Effector memory CD8-positive, alpha-beta T cell (primary cell): ENCODE data around the gene HOXC6.
A peak's percentile ranks its signal among the peaks of the same experiment; 100 is the strongest.

Experiments
- ATAC-seq: fragments of 150-1000 bp; cut with Tn5 transposase; replicated peaks from 2 replicates; pipeline ENCODE4 v1.10.0; 2021; ENCODE audit warnings: mild to moderate bottlenecking, moderate library complexity
- DNase-seq, 3 experiments: peaks; one replicate each; pipeline ENCODE4 v3.0.0; 2021
- H3K27ac Mint-ChIP-seq, 2 donors: one replicate each; pipeline ENCODE4 v1.8.0; 2022; ENCODE audit warnings: mild to moderate bottlenecking in 2 of 2, mixed read lengths in 2 of 2, moderate library complexity in 2 of 2
- H3K27me3 Mint-ChIP-seq, 2 donors: one replicate each; pipeline ENCODE4 v1.8.0; 2022; ENCODE audit warnings: mixed read lengths in 2 of 2
- H3K36me3 Mint-ChIP-seq: one replicate; pipeline ENCODE4 v1.8.0; 2022; ENCODE audit warnings: mild to moderate bottlenecking, moderate library complexity, mixed read lengths; ENCODE audit not compliant: insufficient read depth
- H3K4me1 Mint-ChIP-seq, 2 donors: one replicate each; pipeline ENCODE4 v1.8.0; 2022; ENCODE audit warnings: low read depth in 2 of 2, mixed read lengths in 2 of 2
- H3K4me3 Mint-ChIP-seq, 2 donors: one replicate each; pipeline ENCODE4 v1.8.0; 2022; ENCODE audit warnings: mild to moderate bottlenecking in 2 of 2, mixed read lengths in 2 of 2, moderate library complexity in 2 of 2
- H3K9me3 Mint-ChIP-seq, 2 donors: one replicate each; pipeline ENCODE4 v1.8.0; 2022; ENCODE audit warnings: mixed read lengths in 2 of 2

HOXC6 gene

GRCh38 chr12:54019091-54019811 is 9.0 kb upstream of the HOXC6 start:
- H3K9me3 Mint-ChIP-seq = no peaks in the 10 kb centered on the region
- H3K27ac Mint-ChIP-seq = no peak overlapping the region
- ATAC-seq = no peak
- peaks cover 7% of the 10 kb centered on the region for H3K36me3 Mint-ChIP-seq
- DNase-seq = no peak
- peak overlapping the region in 1 of 2 donors; percentile 2 for H3K4me3 Mint-ChIP-seq
- H3K4me1 Mint-ChIP-seq = peaks cover 13 to 20% of the 10 kb centered on the region in 2 donors
- H3K27me3 Mint-ChIP-seq = peaks cover 36 to 59% of the 10 kb centered on the region in 2 donors

- peak overlapping the region in 1 of 2 donors; percentile 2 for H3K4me3 Mint-ChIP-seq
- H3K9me3 Mint-ChIP-seq = no peaks in the 10 kb centered on the region
- DNase-seq (no peak), ATAC-seq (no peak)
- H3K4me1 Mint-ChIP-seq = peaks cover 13 to 14% of the 10 kb centered on the region in 2 donors
- peaks cover 5% of the 10 kb centered on the region for H3K36me3 Mint-ChIP-seq
- H3K27ac Mint-ChIP-seq = no peak overlapping the region
- H3K27me3 Mint-ChIP-seq = peaks cover 35 to 59% of the 10 kb centered on the region in 2 donors
Measured at GRCh38 chr12:54019924-54020590, 8.2 kb upstream of the HOXC6 start.

GRCh38 chr12:54020591-54021405 is 7.4 kb upstream of the HOXC6 start:
- H3K4me3 Mint-ChIP-seq = no peak overlapping the region
- H3K36me3 Mint-ChIP-seq = peaks cover 5% of the 10 kb centered on the region
- ATAC-seq (no peak), DNase-seq (no peak)
- H3K4me1 Mint-ChIP-seq = peaks cover 13 to 14% of the 10 kb centered on the region in 2 donors
- H3K27me3 Mint-ChIP-seq = peaks cover 36 to 60% of the 10 kb centered on the region in 2 donors
- H3K9me3 Mint-ChIP-seq = no peaks in the 10 kb centered on the region
- H3K27ac Mint-ChIP-seq = no peak overlapping the region

DNA sequence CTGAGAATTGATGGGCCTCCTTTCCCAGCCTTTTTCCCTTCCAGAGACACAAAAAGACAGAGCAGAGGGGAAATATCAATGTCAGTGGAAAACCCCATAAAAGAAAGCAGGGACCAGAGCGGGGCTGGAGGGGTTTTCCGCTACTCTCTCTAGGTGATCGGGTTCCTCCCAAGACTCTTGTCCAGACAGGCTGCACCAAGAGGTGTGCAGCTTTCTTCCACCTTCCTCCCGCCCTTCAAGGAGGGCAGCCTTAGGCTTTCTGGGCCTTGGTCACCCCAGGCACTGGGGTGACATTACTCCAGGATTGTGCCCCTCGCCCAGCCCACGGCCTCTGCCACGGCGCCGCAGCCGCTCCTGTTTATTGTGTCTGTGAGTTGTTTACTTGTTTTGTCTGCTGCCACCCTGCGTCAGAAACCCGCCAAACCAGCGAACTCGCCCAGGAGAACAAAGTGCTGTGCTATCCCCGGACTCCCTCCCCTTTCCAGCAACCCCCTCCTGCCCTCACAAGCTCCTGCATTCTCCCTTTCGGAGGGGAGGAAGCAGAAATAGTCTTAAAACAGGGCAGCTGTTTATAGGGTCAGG is 6.7 kb upstream of the HOXC6 start:
- no peak overlapping the region for H3K4me3 Mint-ChIP-seq
- ATAC-seq (no peak), DNase-seq (no peak)
- peaks cover 13 to 14% of the 10 kb centered on the region in 2 donors for H3K4me1 Mint-ChIP-seq
- H3K36me3 Mint-ChIP-seq = peaks cover 5% of the 10 kb centered on the region
- H3K27me3 Mint-ChIP-seq = peaks cover 43 to 68% of the 10 kb centered on the region in 2 donors
- H3K9me3 Mint-ChIP-seq = no peaks in the 10 kb centered on the region
- H3K27ac Mint-ChIP-seq = no peak overlapping the region

DNA sequence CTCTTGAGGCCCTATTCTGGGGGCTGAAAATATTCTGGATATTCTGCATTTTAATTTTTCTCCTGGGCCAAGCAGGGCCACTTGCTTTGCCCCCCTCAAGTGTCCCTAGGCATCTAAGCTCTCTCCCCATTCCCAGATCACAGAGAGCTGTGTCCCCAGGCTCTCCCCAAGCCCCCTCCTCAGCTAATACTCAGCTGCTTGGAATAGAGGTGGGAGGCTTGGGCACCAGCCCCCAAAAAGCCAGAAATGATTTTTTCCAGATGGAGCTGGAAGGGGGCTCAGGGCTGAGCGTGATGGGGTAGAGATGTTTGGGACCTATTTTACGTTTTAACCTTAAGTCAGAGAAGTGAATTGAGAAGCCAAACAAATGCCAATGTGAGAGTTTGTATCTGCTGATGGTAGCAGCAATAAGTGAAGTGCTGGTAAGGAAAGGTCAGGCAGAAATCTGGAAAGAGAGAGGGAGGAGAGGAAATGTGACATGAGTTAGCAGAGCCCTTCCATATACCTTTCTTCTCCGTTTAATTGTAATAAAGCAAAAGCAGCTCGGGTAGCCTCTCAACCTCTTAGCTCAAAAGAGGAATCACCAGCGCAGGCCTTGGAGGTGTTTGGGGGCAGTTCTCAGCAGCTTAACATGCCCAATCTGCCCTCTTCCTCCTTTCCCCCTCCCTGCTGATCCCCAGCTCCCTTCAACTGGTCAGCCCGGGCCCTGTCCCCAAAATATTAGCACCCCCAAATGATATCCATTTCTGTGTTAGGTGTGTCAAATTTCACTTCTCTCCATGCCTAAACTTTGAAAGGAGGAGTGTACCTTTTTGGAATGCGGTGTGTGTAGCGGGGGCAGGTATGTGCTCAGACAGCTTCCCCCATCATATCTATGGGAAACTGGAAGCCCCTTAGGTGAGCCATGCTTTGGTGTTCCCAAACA is 5.0 kb upstream of the HOXC6 start:
- H3K4me3 Mint-ChIP-seq = no peak overlapping the region
- no peak overlapping the region for H3K27ac Mint-ChIP-seq
- H3K4me1 Mint-ChIP-seq = peaks cover 3 to 10% of the 10 kb centered on the region in 2 donors
- H3K9me3 Mint-ChIP-seq = no peaks in the 10 kb centered on the region
- ATAC-seq (no peak), DNase-seq (no peak)
- H3K27me3 Mint-ChIP-seq = peaks cover 59 to 76% of the 10 kb centered on the region in 2 donors
- peaks cover 5% of the 10 kb centered on the region for H3K36me3 Mint-ChIP-seq

- Mint-ChIP-seq H3K4me3 (no peak overlapping the region), H3K9me3 (no peaks in the 10 kb centered on the region), H3K27me3 (peaks cover 65 to 85% of the 10 kb centered on the region in 2 donors), H3K36me3 (peaks cover 3% of the 10 kb centered on the region), H3K27ac (no peak overlapping the region), H3K4me1 (peaks cover 0 to 13% of the 10 kb centered on the region in 2 donors)
- DNase-seq (no peak), ATAC-seq (no peak)
Measured at GRCh38 chr12:54024127-54024526, 4.1 kb upstream of the HOXC6 start.

DNA sequence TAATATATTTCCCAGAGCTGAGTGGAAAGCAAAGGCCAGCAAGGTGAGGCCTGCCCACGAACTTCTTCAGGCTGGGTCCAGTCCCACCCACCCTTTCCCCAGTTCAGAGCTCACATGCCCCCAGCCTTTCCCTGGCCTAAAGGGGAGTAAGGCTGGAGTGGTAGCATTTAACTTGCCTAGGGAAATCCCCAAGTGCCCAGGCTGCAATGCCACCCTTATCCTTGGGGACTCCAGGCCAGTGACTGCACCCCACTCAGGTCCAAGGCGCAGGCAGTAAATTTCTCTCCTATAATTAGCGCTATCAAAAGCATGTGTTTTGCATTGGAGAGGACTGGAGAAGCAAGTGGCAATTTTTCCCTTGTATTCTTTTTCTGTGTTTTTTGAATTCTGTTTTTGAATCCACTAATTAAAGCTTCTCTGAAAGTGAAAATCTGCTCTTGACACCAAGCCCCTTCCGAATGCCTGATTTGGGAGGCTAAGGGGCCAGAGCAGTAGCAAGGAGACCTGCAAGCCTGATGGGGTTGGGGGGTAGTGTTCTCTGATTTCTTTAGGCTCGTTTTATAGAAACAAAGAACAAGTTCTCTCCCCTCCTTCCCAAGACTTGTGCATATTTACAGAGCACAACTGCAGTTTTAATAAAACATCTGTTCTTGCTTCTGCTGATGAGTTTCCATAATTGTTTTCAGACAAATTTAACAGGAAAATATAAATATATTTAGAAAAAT is 3.5 kb upstream of the HOXC6 start:
- ATAC-seq (no peak), DNase-seq (no peak)
- H3K27ac Mint-ChIP-seq = no peak overlapping the region
- H3K4me3 Mint-ChIP-seq = no peak overlapping the region
- H3K27me3 Mint-ChIP-seq = peaks cover 70 to 91% of the 10 kb centered on the region in 2 donors
- no peaks in the 10 kb centered on the region for H3K36me3 Mint-ChIP-seq
- peaks cover 0 to 17% of the 10 kb centered on the region in 2 donors for H3K4me1 Mint-ChIP-seq
- H3K9me3 Mint-ChIP-seq = no peaks in the 10 kb centered on the region

- H3K27me3 Mint-ChIP-seq = peaks cover 80 to 100% of the 10 kb centered on the region in 2 donors
- H3K27ac Mint-ChIP-seq = no peak overlapping the region
Measured at GRCh38 chr12:54025499-54026405, 2.5 kb upstream of the HOXC6 start.

DNA sequence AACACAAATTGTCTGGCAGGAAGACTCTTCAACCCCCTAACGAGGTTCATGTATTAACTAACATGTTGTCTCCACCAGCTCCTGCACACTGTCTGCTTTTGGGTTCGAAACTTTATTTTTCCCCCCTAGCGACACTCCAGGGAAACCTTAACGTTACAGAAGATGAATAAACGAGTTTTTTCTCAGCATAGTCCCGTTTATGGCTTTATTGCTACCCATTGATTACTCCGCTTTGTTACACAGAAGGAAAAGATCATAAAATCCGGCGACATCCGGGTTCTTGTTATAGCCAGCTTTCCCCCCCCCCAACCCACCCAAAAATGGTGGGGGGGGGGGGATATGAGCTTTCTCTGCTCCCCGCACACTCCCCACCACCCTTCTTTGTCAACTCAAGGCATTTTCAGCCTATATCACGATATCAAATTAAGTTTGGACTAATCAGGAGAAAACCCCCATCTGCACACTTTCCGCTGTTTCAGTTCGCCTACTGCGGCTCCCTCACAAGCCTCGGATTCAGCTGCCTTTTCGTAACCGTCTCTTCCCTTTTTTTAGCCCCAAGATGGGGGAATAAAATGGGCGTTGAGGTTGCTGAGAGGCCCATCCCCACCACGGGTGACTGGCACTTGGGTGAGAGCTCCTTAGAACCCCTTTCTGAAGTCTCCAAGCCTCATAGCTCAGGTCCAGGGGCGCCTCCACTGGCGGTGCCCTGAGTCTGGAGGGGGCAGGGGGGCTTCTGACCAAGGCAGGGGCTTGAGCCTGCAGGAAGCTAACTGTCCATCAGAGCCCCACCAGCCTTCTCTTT is 1.4 kb upstream of the HOXC6 start:
- peaks cover 4% of the 10 kb centered on the region for H3K36me3 Mint-ChIP-seq
- peak overlapping the region in 1 of 2 donors; percentile 11 for H3K4me3 Mint-ChIP-seq

More at GRCh38 chr12:54025499-54026405, 2.5 kb upstream of the HOXC6 start:
- Mint-ChIP-seq H3K4me3 (no peak overlapping the region), H3K9me3 (no peaks in the 10 kb centered on the region), H3K36me3 (peaks cover under 1% of the 10 kb centered on the region), H3K4me1 (peaks cover 0 to 19% of the 10 kb centered on the region in 2 donors)
- DNase-seq = no peak
- no peak for ATAC-seq

DNA sequence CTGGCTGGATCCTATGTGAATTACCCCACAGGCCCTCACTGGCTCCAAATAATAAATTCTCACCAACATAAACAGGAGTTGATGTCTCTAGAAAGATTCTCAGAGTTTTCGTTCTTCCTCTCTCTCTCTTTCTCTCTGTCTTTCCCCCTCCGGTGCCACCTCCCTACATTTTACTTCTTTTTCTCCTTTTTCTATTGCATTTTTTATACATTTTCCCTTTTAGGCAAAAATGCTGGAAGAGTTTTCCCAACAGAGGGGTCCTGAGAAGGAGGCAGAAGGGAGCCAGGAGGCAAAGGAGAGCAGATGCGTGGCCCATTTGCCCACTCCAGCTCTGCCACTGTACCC is 826 bp upstream of the HOXC6 start:
- Mint-ChIP-seq H3K4me3 (no peak overlapping the region), H3K4me1 (peaks cover 0 to 15% of the 10 kb centered on the region in 2 donors), H3K36me3 (peaks cover 7% of the 10 kb centered on the region), H3K9me3 (no peaks in the 10 kb centered on the region), H3K27me3 (peaks cover 84 to 100% of the 10 kb centered on the region in 2 donors), H3K27ac (no peak overlapping the region)
- ATAC-seq (no peak), DNase-seq (no peak)

More for the DNA sequence above, 1.4 kb upstream of the HOXC6 start:
- Mint-ChIP-seq H3K9me3 (no peaks in the 10 kb centered on the region), H3K4me1 (peaks cover 0 to 15% of the 10 kb centered on the region in 2 donors), H3K27me3 (peaks cover 82 to 100% of the 10 kb centered on the region in 2 donors), H3K27ac (no peak overlapping the region)
- ATAC-seq = no peak
- DNase-seq = no peak
